SJCRH30 (cell line): Measurements from ENCODE around the gene HSFX3. TPM values are rescaled to one million over a fixed set of nuclear protein-coding genes. Genes with fewer than 3 reads are reported as not detected.
A peak's percentile ranks its signal among the peaks of the same experiment; 100 is the strongest.
"Not testable (repeated sequence)": the region's sequence is repeated elsewhere in the genome, so short reads cannot be mapped to it uniquely, and the experiment has no call there.

ENCODE experiments used
- DNase-seq, 2 experiments: peaks; one replicate each; pipeline ENCODE4 v3.0.0-alpha.2; 2015 to 2020
- H3K27ac ChIP-seq: fragments of 250-450 bp; sonication (Bioruptor Pico); 2 replicates; pipeline ENCODE4 v1.5.1; 2020; ENCODE audit warnings: mild to moderate bottlenecking, moderate library complexity
- H3K27me3 ChIP-seq: fragments of 250-450 bp; sonication (Bioruptor Pico); 2 replicates; pipeline ENCODE4 v1.5.1; 2020; ENCODE audit warnings: mild to moderate bottlenecking, moderate library complexity
- H3K36me3 ChIP-seq: fragments of 250-450 bp; sonication (Bioruptor Pico); 2 replicates; pipeline ENCODE4 v1.5.1; 2020; ENCODE audit warnings: mild to moderate bottlenecking, moderate library complexity
- H3K4me1 ChIP-seq: fragments of 250-450 bp; sonication (Bioruptor Pico); 2 replicates; pipeline ENCODE4 v1.5.1; 2020; ENCODE audit warnings: mild to moderate bottlenecking, moderate library complexity
- H3K4me3 ChIP-seq: fragments of 250-450 bp; sonication (Bioruptor Pico); 2 replicates; pipeline ENCODE4 v1.5.1; 2020; ENCODE audit warnings: mild to moderate bottlenecking, moderate library complexity
- H3K9me3 ChIP-seq: fragments of 250-450 bp; sonication (Bioruptor Pico); replicated peaks from 2 replicates; pipeline ENCODE4 v1.5.1; 2020; ENCODE audit warnings: mild to moderate bottlenecking, moderate library complexity
- total RNA-seq: library from RNA; depleted of rRNA; stranded (reverse); fragments of >200 nt; shearing (Covaris generic); gene quantifications from 2 replicates; pipeline ENCODE4 v1.2.3, GENCODE V29; 2014

Gene HSFX3
- total RNA-seq, 1 experiment from 2014 or later = not detected

DNA sequence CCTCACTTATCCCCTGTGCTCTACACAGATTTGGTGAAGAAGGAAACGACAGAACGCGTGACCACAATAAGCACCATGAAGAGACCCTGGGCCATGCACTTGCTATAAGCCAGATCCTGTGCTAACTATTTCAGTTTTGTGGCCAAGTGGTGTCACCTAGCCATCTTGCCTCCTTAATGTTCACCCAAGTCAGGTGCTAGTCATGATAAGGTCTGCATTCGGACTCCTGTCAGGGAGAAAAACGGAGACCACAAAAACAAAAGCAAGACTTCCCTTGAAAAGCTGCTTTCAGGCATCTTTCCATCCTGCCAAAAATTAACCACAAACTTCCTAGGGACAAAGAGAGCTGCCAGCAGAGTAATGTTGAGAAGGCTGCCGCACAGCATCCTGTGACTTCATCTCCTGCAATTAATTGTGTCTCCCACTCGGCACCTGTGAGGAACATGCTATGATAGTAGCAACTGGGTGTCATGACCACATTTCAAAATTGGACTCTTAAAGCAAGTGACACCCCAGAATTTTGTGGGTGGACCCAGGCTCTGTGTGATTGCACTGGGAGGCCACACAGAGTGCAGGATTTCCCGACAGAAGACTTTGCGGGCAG is 35.8 kb downstream of the HSFX3 start:
- no peaks in the 10 kb centered on the region for H3K4me1 ChIP-seq
- no peak overlapping the region for H3K4me3 ChIP-seq
- H3K27ac ChIP-seq = no peak overlapping the region
- H3K36me3 ChIP-seq = no peaks in the 10 kb centered on the region
- no peaks in the 10 kb centered on the region for H3K9me3 ChIP-seq
- peak in 1 of 2 experiments; percentile 27 for DNase-seq
- H3K27me3 ChIP-seq = no peaks in the 10 kb centered on the region

DNA sequence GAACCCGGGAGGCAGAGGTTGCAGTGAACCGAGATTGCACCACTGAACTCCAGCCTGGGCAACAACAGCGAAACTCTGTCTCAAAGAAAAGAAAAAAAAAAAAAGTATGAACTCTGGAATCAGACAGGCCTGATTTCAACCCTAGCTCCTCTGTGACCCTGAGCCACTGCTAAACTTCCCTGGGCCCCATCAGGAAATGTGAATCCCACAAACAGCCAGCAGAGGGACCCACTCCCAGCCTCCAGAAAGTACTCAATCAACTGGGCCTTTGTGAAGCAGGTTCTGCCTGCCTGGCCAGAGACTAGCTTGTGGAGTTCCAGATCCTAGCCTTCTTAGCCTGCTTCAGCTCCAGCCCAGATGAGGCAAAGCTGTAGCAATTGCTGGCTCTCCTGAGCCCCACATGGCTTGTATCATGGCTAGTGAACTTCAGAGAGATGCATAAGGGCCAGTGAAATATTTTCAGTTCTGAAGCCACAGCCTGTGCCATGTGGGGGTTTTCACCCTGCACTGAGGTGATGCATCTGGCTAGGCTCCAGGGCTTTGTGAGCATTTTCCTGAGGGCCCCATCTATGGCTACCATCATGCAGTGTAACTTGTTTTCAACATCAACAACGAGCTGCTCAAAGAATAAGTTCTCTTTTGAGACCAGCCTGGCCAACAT is 37.4 kb downstream of the HSFX3 start:
- Histone ChIP-seq H3K36me3 (no peaks in the 10 kb centered on the region), H3K4me1 (no peaks in the 10 kb centered on the region), H3K27me3 (no peaks in the 10 kb centered on the region), H3K9me3 (no peaks in the 10 kb centered on the region), H3K4me3 (no peak overlapping the region), H3K27ac (no peak overlapping the region)
- peak; percentile 22 to 63 for DNase-seq

DNA sequence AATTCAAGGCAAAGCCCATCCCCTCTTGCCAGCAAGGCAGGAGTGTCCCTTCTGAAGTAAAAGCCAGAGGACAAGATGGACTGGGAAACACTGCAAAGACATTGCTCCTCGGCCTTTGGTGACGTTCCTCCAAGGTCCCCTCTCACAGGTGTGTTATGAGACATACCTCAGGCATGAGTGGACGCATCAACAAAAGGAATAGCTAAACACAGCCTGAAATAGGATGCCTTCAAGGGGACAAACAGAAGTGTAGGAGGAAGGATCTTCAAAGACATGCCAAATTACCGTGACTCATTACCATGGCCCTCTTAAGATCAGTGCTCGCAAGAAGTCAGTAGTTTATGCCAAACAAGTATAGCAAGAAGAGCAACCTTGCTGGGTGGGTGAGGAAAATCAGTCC is 38.6 kb downstream of the HSFX3 start:
- no peaks in the 10 kb centered on the region for H3K36me3 ChIP-seq
- H3K4me1 ChIP-seq = no peaks in the 10 kb centered on the region
- H3K9me3 ChIP-seq = no peaks in the 10 kb centered on the region
- H3K27me3 ChIP-seq = no peaks in the 10 kb centered on the region
- H3K4me3 ChIP-seq = no peak overlapping the region
- no peak overlapping the region for H3K27ac ChIP-seq
- no peak for DNase-seq

GRCh38 chrX:149510386-149510785 is 39.3 kb downstream of the HSFX3 start:
- no peak for DNase-seq
- Histone ChIP-seq H3K27ac (no peak overlapping the region), H3K4me3 (no peak overlapping the region), H3K9me3 (no peaks in the 10 kb centered on the region), H3K27me3 (no peaks in the 10 kb centered on the region), H3K36me3 (no peaks in the 10 kb centered on the region), H3K4me1 (no peaks in the 10 kb centered on the region)

DNA sequence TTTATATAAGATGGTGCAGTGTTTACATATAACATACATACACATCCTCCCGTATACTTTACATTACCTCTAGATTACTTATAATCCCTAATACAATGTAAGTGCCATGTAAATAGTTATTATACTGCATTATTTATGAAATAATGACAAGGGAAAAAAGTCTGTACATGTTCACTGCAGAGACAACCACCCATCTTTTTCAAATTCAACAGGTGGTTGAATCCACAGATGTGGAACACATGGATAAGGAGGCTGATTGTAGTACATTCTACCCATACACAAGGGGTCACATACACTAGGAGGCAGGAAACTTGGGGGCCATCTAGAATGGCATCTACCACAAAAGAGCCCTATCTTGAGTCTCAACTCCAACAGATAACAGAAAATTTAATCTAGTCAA is 41.3 kb downstream of the HSFX3 start:
- Histone ChIP-seq H3K36me3 (no peaks in the 10 kb centered on the region), H3K4me1 (peaks cover 5% of the 10 kb centered on the region; the same call in 1 of the 2 replicates), H3K27ac (no peak overlapping the region), H3K4me3 (no peak overlapping the region), H3K9me3 (no peaks in the 10 kb centered on the region), H3K27me3 (no peaks in the 10 kb centered on the region)
- no peak for DNase-seq

DNA sequence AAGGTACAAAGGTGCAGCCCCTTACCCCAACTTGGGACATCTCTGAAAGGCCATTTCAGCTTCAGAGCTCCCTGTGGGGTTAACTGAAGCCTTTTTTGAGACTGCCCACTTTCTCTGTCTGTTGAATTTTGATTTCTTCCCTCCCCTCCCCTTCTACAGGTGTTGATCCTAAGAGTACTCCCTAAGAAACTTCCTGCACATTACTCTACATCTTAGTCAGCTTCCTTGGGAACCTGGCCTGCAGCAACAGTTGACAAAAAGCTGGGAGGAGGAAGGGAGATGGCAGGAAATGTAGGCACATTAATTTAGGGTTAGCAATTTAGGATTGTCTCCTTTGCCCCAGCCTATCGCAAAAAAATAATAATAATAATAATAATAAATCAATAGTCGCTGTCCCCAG is 43.4 kb downstream of the HSFX3 start:
- no peak for DNase-seq
- no peak overlapping the region for H3K27ac ChIP-seq
- peaks cover 5% of the 10 kb centered on the region; the same call in 1 of the 2 replicates for H3K4me1 ChIP-seq
- no peak overlapping the region for H3K4me3 ChIP-seq
- H3K36me3 ChIP-seq = no peaks in the 10 kb centered on the region
- H3K27me3 ChIP-seq = no peaks in the 10 kb centered on the region
- H3K9me3 ChIP-seq = no peaks in the 10 kb centered on the region

GRCh38 chrX:149505671-149506070 is 44.1 kb downstream of the HSFX3 start:
- no peaks in the 10 kb centered on the region for H3K27me3 ChIP-seq
- H3K9me3 ChIP-seq = no peaks in the 10 kb centered on the region
- H3K4me3 ChIP-seq = peak overlapping the region; percentile 63
- DNase-seq = no peak
- H3K27ac ChIP-seq = no peak overlapping the region
- no peaks in the 10 kb centered on the region for H3K36me3 ChIP-seq
- peaks cover 5% of the 10 kb centered on the region; the same call in 1 of the 2 replicates for H3K4me1 ChIP-seq

DNA sequence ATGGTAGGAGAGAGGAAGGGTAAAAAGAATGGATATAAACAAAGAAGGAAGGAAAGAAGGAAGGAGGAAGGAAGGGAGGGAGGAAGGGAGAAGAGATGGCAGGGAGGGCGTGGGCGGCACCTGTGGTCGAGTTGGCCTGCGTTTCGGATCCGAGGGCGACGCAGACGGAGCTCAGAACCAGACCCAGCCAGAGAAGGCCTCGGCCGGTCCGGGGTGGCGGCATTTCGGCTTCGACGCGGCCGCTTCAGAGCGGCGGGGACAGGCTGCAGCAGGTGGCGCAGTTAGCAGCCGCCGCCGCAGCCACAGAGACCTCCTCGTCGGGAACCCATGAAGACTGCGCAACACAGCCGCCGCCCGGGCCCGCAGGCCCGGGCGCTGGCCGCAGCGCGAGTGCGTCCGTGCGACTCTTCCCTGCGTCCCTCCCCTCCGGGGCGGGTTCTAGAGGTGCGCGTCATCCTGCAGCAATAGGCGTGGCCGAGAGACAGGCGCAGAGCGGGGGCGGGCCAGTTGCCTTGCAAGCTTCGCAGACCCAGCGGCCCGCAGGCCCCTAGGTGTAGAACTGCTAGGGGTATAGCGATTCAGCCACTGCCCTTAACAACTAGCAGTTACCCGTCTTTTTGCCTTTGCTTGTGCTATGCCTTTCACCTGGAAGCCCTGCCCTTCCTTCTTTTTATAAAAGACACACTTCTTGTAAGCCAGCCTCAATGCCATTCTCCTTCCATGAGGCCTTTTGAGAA is 44.6 kb downstream of the HSFX3 start, which contains the start of gene IDS:
IDS (minus strand) TSS at position 392 of the 737 bp plus-strand sequence; CDS start at position 223, 169 bp downstream.
- peak within 1 kb of the TSS; percentile 64 for H3K27ac ChIP-seq
- H3K4me3 ChIP-seq = peak within 1 kb of the TSS; percentile 63
- H3K9me3 ChIP-seq = no peaks in the 10 kb centered on the region
- DNase-seq = peak; percentile 85 to 86
- peaks cover 5% of the 10 kb centered on the region; the same call in 1 of the 2 replicates for H3K4me1 ChIP-seq
- H3K27me3 ChIP-seq = no peaks in the 10 kb centered on the region
- H3K36me3 ChIP-seq = no peaks in the 10 kb centered on the region

DNA sequence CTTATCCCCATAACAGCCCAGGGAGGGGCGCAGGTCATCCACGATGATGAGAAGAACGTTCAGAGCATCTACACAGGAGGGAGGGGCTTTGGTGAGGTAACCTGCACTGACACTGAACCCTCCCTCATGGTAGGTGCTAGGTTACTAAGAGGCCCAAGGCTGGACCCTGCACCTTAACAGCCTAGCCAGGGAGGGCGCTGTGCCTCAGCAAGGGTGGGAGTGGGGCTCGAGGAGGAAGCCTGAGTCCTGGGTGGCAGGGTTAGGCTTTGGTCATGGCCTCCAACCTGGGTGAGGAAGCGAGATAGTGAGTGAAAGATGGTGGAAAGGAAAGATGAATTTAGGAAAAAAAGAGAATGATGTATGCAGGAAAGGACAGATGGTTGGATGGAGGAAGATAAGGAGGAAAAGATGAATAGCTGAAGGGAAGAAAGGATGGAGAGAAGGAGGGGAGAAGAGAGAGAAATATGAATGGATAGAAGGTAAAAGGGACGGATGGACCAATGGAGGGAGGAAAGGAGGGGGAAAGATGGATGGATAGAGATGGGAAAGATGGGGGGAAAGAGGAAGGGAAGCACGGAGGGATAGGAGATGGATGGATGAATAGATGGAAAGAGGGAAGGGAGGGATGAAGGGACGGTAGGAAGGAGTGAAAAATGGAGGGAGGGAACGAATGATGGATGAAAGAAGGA is 45.4 kb downstream of the HSFX3 start:
- H3K4me1 ChIP-seq = peaks cover 5% of the 10 kb centered on the region; the same call in 1 of the 2 replicates
- peak; percentile 11 to 25 for DNase-seq
- H3K9me3 ChIP-seq = no peaks in the 10 kb centered on the region
- no peaks in the 10 kb centered on the region for H3K27me3 ChIP-seq
- H3K4me3 ChIP-seq = peak overlapping the region; percentile 63
- H3K36me3 ChIP-seq = no peaks in the 10 kb centered on the region
- H3K27ac ChIP-seq = peak overlapping the region; percentile 64

DNA sequence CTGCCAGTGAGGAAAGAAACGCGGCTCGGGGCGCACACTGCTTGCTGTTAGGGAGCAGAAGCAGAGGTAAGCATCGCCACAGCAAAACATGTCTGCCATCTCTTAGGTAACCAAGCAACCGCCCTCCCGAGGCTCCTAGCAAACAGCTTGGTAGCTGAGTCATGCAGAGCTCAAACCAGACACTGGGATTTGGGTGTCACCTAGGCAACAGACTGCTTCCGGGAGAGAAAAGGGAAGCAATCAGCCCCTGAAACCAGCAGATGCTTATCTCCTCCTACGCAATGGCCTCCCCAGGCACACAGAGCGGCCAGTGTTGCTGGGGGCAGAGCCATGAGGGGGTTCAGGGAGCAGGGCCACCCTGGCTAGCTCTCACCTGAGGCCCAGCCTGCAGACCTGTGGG is 46.3 kb downstream of the HSFX3 start:
- DNase-seq, H3K4me3 ChIP-seq, H3K9me3 ChIP-seq, H3K27ac ChIP-seq, H3K4me1 ChIP-seq, H3K27me3 ChIP-seq, H3K36me3 ChIP-seq: not testable (repeated sequence)

DNA sequence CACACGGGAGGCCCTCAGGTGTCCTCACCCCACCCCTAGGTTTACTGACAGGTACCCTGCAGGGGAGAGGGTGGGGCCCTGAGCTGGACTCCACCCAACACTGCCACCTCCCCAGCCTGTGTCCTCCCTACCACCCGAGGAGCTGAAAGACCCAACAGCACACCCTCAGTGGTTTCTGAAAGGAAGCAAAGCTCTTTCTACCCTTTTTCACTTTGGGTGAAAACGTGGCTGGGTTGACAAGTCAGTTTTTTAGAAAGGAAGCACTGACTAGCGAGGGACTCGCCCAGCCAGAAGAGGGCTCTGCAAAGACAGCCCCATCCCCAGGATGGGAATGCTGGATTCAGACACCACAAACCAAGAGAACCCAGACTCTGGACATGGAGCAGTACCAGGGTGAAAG is 46.8 kb downstream of the HSFX3 start:
- not testable (repeated sequence) for H3K4me1 ChIP-seq, H3K27ac ChIP-seq, H3K4me3 ChIP-seq, DNase-seq, H3K27me3 ChIP-seq, H3K36me3 ChIP-seq, H3K9me3 ChIP-seq

- Histone ChIP-seq H3K36me3 (no peaks in the 10 kb centered on the region), H3K4me1 (peaks cover 5% of the 10 kb centered on the region; the same call in 1 of the 2 replicates), H3K27ac (no peak overlapping the region), H3K9me3 (no peaks in the 10 kb centered on the region), H3K27me3 (no peaks in the 10 kb centered on the region), H3K4me3 (no peak overlapping the region)
- no peak for DNase-seq
Observed at GRCh38 chrX:149499766-149500165, 50.0 kb downstream of the HSFX3 start.

- no peaks in the 10 kb centered on the region for H3K9me3 ChIP-seq
- no peak for DNase-seq
Observed at GRCh38 chrX:149498767-149499166, 51.0 kb downstream of the HSFX3 start.

More at GRCh38 chrX:149498767-149499166, 51.0 kb downstream of the HSFX3 start:
- no peaks in the 10 kb centered on the region for H3K27me3 ChIP-seq
- H3K4me3 ChIP-seq = no peak overlapping the region
- H3K36me3 ChIP-seq = no peaks in the 10 kb centered on the region
- no peaks in the 10 kb centered on the region for H3K4me1 ChIP-seq
- H3K27ac ChIP-seq = no peak overlapping the region
